GM21529 (cell line): ENCODE results near the gene CROCC2.

ENCODE experiments used
- ATAC-seq: cut with Tn5 transposase; IDR thresholded peaks from one replicate; pipeline ENCODE4 v1.9.1; 2021; ENCODE audit not compliant: unreplicated experiment

Gene CROCC2

GRCh38 chr2:240904216-240905175, 1.6 kb upstream of the CROCC2 start:
- ATAC-seq, result no peak

- no peak for ATAC-seq
Observed at GRCh38 chr2:240905176-240905781, 857 bp upstream of the CROCC2 start.

GRCh38 chr2:240906911-240907590, 915 bp downstream of the CROCC2 start:
- no peak for ATAC-seq

- no peak for ATAC-seq
Observed at GRCh38 chr2:240909216-240909974, 3.3 kb downstream of the CROCC2 start.

- no peak for ATAC-seq
Observed at GRCh38 chr2:240911641-240912265, 5.6 kb downstream of the CROCC2 start.

GRCh38 chr2:240912878-240913809, 7.0 kb downstream of the CROCC2 start:
- no peak for ATAC-seq

- ATAC-seq, result no peak
Observed at GRCh38 chr2:240913810-240914644, 7.9 kb downstream of the CROCC2 start.

GRCh38 chr2:240914645-240915525, 8.7 kb downstream of the CROCC2 start:
- ATAC-seq, result no peak

- ATAC-seq, result no peak
Observed at GRCh38 chr2:240915526-240916341, 9.6 kb downstream of the CROCC2 start.

GRCh38 chr2:240916571-240917008, 10.5 kb downstream of the CROCC2 start:
- ATAC-seq, result no peak

GRCh38 chr2:240917009-240917683, 11.0 kb downstream of the CROCC2 start:
- no peak for ATAC-seq

- ATAC-seq, result no peak
Observed at GRCh38 chr2:240917684-240918257, 11.6 kb downstream of the CROCC2 start.

- ATAC-seq, result no peak
Observed at GRCh38 chr2:240918258-240919091, 12.3 kb downstream of the CROCC2 start.

- no peak for ATAC-seq
Observed at GRCh38 chr2:240919161-240919781, 13.1 kb downstream of the CROCC2 start.
